ENCODE measurements around the gene FUOM.
"Not testable (repeated sequence)": the region's sequence is repeated elsewhere in the genome, so short reads cannot be mapped to it uniquely, and the experiment has no call there.

The FUOM gene

DNA sequence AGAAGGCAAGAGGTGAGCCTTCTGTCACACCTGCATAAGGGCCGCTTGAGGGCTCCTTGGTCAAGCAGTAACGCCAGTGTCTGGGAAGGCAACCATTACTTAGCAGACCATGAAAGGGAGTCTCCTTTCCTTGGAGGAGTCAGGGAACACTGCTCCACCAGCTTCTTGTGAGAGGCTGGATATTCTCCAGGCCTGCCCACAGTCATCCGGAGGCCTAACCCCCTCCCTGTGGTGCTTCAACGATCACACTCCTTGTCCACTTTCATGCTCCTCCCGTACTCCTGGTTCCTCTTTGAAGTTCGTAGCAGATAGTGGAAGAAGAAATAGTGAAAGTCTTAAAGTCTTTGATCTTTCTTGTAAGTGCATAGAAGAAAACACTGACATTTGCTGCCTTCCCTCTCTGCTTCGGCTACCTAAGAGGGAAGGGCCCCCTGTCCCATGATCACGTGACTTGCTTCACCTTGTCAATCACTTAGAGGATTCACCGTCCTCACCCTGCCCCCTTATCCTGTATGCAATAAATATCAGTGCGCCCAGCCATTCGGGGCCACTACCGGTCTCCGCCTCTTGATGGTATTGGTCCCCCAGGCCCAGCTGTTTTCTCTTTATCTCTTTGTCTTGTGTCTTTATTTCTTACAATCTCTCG, 35.6 kb downstream of the FUOM start:
- H3K36me3 ChIP-seq (ENCODE audit: control insufficient read depth in 2 of 2, insufficient read depth in 2 of 2, low read length in 2 of 2); H3K4me3 ChIP-seq (ENCODE audit: low read length in 2 of 2); H3K27ac ChIP-seq (ENCODE audit: low read depth in 2 of 2, low read length in 2 of 2); H3K9me3 ChIP-seq (ENCODE audit: control insufficient read depth in 2 of 2, low read length in 2 of 2); H3K9ac ChIP-seq (ENCODE audit: low read depth in 1 of 2, low read length in 2 of 2): not testable (repeated sequence)
- H3K27me3 ChIP-seq (ENCODE audit: control insufficient read depth in 2 of 2, insufficient read depth in 2 of 2, low read length in 2 of 2): peaks cover 21 to 25% of the 10 kb centered on the region in 2 donors
- H3K4me1 ChIP-seq (ENCODE audit: control insufficient read depth in 2 of 2, insufficient read depth in 2 of 2, low read length in 2 of 2): peaks cover 4 to 12% of the 10 kb centered on the region in 2 donors

DNA sequence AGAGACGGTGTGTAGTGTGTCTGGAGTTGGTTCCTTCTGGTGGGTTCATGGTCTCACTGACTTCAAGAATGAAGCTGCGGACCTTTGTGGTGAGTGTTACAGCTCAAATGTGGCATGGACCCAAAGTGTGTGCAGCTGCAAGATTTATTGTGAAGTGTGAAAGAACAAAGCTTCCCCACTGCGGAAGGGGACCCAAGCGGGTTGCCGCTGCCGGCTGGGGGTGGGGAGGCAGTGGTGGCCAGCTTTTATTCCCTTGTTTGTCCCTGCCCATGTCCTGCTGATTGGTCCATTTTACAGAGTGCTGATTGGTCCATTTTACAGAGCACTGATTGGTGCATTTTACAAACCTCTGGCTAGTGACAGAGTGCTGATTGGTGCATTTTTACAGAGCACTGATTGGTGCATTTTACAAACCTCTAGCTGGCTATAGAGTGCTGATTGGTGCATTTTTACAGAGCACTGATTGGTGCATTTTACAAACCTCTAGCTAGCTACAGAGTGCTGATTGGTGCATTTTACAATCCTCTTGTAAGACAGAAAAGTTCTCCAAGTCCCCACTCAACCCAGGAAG, 36.9 kb downstream of the FUOM start:
- Histone ChIP-seq H3K27me3 (ENCODE audit: control insufficient read depth in 2 of 2, insufficient read depth in 2 of 2, low read length in 2 of 2) (peaks cover 9 to 12% of the 10 kb centered on the region in 2 donors), H3K4me1 (ENCODE audit: control insufficient read depth in 2 of 2, insufficient read depth in 2 of 2, low read length in 2 of 2) (peaks cover 4 to 12% of the 10 kb centered on the region in 2 donors)
- H3K9me3 ChIP-seq (ENCODE audit: control insufficient read depth in 2 of 2, low read length in 2 of 2); H3K27ac ChIP-seq (ENCODE audit: low read depth in 2 of 2, low read length in 2 of 2); H3K9ac ChIP-seq (ENCODE audit: low read depth in 1 of 2, low read length in 2 of 2); H3K4me3 ChIP-seq (ENCODE audit: low read length in 2 of 2); H3K36me3 ChIP-seq (ENCODE audit: control insufficient read depth in 2 of 2, insufficient read depth in 2 of 2, low read length in 2 of 2): not testable (repeated sequence)

DNA sequence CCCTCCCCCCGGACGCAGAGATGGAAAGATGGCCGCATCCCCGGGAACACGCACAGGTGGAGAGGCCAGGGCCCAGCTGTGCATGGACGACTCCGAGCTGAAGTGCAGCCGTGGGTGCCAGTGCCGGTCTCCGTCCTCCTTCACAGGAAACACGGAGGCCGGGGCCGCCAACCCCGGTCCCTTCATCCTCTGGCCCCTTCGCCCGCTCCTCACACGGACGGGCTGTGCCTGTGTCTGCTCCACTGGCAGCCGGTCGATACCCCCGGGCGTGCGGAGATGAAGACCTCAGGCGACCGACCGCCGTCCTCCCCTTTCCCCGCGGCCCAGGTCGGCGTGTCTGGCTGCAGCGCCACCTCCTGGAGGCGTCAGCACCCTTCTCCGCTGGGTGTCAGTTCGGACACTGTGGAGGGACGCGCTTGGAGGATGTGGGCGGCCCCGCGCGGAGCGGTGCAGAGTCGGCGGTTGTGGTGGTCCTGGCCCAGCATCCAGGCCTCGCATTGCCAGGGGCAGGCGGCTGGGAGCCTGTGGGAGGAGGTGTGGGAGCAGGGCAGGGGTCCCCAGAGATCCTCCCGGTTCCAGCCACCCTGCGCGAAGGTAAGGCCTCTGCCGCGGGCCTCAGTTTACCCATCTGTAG, 39.2 kb downstream of the FUOM start:
- peaks cover 0 to 8% of the 10 kb centered on the region in 2 donors for H3K27me3 ChIP-seq (ENCODE audit: control insufficient read depth in 2 of 2, insufficient read depth in 2 of 2, low read length in 2 of 2)
- H3K4me1 ChIP-seq (ENCODE audit: control insufficient read depth in 2 of 2, insufficient read depth in 2 of 2, low read length in 2 of 2): peaks cover 0 to 5% of the 10 kb centered on the region in 2 donors
- H3K9ac ChIP-seq (ENCODE audit: low read depth in 1 of 2, low read length in 2 of 2): peak overlapping the region; percentile 41 to 60
- H3K4me3 ChIP-seq (ENCODE audit: low read length in 2 of 2): peak overlapping the region; percentile 45 to 56
- no peak overlapping the region for H3K27ac ChIP-seq (ENCODE audit: low read depth in 2 of 2, low read length in 2 of 2)
- no peaks in the 10 kb centered on the region for H3K9me3 ChIP-seq (ENCODE audit: control insufficient read depth in 2 of 2, low read length in 2 of 2)
- H3K36me3 ChIP-seq (ENCODE audit: control insufficient read depth in 2 of 2, insufficient read depth in 2 of 2, low read length in 2 of 2): no peaks in the 10 kb centered on the region

DNA sequence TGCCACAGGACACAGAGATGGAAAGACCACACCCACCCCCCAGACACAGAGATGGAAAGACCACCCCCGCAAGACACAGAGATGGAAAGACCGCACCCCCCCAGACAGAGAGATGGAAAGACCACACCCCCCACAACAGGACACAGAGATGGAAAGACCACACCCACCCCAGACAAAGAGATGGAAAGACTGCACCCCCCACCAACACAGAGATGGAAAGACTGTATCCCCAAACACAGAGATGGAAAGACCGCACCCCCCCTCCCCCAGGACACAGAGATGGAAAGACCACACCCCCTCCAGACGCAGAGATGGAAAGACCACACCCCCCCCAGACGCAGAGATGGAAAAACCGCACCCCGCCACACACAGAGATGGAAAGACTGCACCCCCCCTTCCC, 41.1 kb downstream of the FUOM start:
- peaks cover 4 to 13% of the 10 kb centered on the region in 2 donors for H3K36me3 ChIP-seq (ENCODE audit: control insufficient read depth in 2 of 2, insufficient read depth in 2 of 2, low read length in 2 of 2)
- H3K27me3 ChIP-seq (ENCODE audit: control insufficient read depth in 2 of 2, insufficient read depth in 2 of 2, low read length in 2 of 2): peaks cover 0 to 8% of the 10 kb centered on the region in 2 donors
- H3K4me1 ChIP-seq (ENCODE audit: control insufficient read depth in 2 of 2, insufficient read depth in 2 of 2, low read length in 2 of 2): peaks cover 0 to 5% of the 10 kb centered on the region in 2 donors
- H3K9ac ChIP-seq (ENCODE audit: low read depth in 1 of 2, low read length in 2 of 2): no peak overlapping the region
- no peaks in the 10 kb centered on the region for H3K9me3 ChIP-seq (ENCODE audit: control insufficient read depth in 2 of 2, low read length in 2 of 2)
- H3K4me3 ChIP-seq (ENCODE audit: low read length in 2 of 2): no peak overlapping the region
- no peak overlapping the region for H3K27ac ChIP-seq (ENCODE audit: low read depth in 2 of 2, low read length in 2 of 2)

DNA sequence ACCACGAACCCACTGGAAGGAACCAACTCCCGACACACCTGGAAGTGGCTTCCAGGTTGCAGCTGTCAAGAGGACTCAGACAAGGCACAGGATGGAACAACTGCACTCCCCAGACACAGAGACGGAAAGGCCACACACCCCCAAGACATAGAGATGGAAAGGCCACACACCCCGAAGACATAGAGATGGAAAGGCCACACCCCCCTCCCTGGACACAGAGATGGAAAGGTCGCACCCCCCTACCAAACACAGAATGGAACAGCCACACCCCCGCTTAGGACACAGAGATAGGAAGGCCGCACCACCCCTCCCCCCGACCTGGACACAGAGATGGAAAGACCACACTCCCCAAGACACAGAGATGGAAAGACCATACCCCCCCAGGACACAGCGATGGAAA, 41.6 kb downstream of the FUOM start:
- Histone ChIP-seq H3K27me3 (ENCODE audit: control insufficient read depth in 2 of 2, insufficient read depth in 2 of 2, low read length in 2 of 2) (peaks cover 0 to 8% of the 10 kb centered on the region in 2 donors), H3K4me1 (ENCODE audit: control insufficient read depth in 2 of 2, insufficient read depth in 2 of 2, low read length in 2 of 2) (peaks cover 0 to 5% of the 10 kb centered on the region in 2 donors), H3K9me3 (ENCODE audit: control insufficient read depth in 2 of 2, low read length in 2 of 2) (no peaks in the 10 kb centered on the region), H3K36me3 (ENCODE audit: control insufficient read depth in 2 of 2, insufficient read depth in 2 of 2, low read length in 2 of 2) (peaks cover 8 to 16% of the 10 kb centered on the region in 2 donors), H3K27ac (ENCODE audit: low read depth in 2 of 2, low read length in 2 of 2) (no peak overlapping the region), H3K9ac (ENCODE audit: low read depth in 1 of 2, low read length in 2 of 2) (no peak overlapping the region), H3K4me3 (ENCODE audit: low read length in 2 of 2) (no peak overlapping the region)

DNA sequence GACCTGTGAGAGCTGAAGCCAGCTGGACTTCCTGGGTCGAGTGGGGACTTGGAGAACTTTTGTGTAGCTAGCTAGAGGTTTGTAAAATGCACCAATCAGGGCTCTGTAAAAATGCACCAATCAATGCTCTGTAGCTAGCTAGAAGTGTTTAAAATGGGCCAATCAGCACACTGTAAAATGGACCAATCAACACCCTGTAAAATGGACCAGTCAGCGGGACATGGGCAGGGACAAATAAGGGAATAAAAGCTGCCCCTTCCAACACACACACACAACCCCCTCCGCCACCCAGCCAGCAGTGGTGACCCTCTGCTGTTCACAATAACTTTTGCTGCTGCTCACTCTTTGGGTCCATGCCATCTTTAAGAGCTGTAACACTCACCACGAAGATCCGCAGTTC, 42.0 kb downstream of the FUOM start:
- no peak overlapping the region for H3K4me3 ChIP-seq (ENCODE audit: low read length in 2 of 2)
- no peak overlapping the region for H3K27ac ChIP-seq (ENCODE audit: low read depth in 2 of 2, low read length in 2 of 2)
- peaks cover 8 to 16% of the 10 kb centered on the region in 2 donors for H3K36me3 ChIP-seq (ENCODE audit: control insufficient read depth in 2 of 2, insufficient read depth in 2 of 2, low read length in 2 of 2)
- peaks cover 0 to 8% of the 10 kb centered on the region in 2 donors for H3K27me3 ChIP-seq (ENCODE audit: control insufficient read depth in 2 of 2, insufficient read depth in 2 of 2, low read length in 2 of 2)
- no peak overlapping the region for H3K9ac ChIP-seq (ENCODE audit: low read depth in 1 of 2, low read length in 2 of 2)
- H3K9me3 ChIP-seq (ENCODE audit: control insufficient read depth in 2 of 2, low read length in 2 of 2): no peaks in the 10 kb centered on the region
- H3K4me1 ChIP-seq (ENCODE audit: control insufficient read depth in 2 of 2, insufficient read depth in 2 of 2, low read length in 2 of 2): peaks cover 0 to 5% of the 10 kb centered on the region in 2 donors

DNA sequence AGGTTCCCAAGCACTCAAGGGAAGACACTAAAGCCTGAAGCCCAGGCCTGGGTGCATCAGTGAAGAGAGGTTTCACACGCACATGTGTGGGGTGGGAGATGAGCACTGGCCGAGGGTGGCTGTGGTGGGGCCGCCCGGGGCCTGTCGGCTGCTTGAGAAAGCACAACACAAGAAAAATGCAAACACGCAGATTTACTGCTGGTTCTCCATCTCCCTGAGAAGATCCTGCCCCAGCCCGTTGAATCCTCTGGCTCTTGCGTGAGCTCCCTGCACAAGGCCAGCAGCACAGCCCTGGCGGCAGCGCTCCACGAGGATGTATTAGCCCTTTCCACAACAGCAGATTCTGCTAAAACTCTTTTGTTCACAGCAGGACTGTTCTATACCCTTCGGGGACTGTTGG, 42.9 kb downstream of the FUOM start:
- no peak overlapping the region for H3K9ac ChIP-seq (ENCODE audit: low read depth in 1 of 2, low read length in 2 of 2)
- H3K27me3 ChIP-seq (ENCODE audit: control insufficient read depth in 2 of 2, insufficient read depth in 2 of 2, low read length in 2 of 2): peaks cover 0 to 8% of the 10 kb centered on the region in 2 donors
- no peak overlapping the region for H3K4me3 ChIP-seq (ENCODE audit: low read length in 2 of 2)
- no peak overlapping the region for H3K27ac ChIP-seq (ENCODE audit: low read depth in 2 of 2, low read length in 2 of 2)
- no peaks in the 10 kb centered on the region for H3K9me3 ChIP-seq (ENCODE audit: control insufficient read depth in 2 of 2, low read length in 2 of 2)
- H3K36me3 ChIP-seq (ENCODE audit: control insufficient read depth in 2 of 2, insufficient read depth in 2 of 2, low read length in 2 of 2): peaks cover 12 to 16% of the 10 kb centered on the region in 2 donors
- H3K4me1 ChIP-seq (ENCODE audit: control insufficient read depth in 2 of 2, insufficient read depth in 2 of 2, low read length in 2 of 2): peaks cover 5 to 6% of the 10 kb centered on the region in 2 donors

DNA sequence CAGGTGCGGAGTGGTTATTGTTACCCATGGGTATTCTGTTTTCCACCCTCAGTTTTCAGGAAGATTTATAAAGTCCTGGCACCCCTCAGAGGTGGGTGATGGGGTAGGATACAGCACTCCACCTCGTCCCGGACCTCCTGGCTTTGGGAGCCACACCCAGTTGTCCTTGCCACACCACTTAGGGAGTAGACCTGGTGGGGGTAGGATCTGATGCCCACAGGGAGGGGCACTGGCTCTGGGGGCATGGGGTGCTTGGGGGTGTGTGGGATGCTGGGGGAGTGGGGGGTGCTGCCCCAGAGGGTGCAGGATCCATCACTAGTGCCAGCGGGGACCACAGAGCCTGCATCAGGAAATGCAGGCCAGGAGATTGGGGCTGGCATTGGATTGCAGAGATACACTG, 44.6 kb downstream of the FUOM start:
- Histone ChIP-seq H3K4me3 (ENCODE audit: low read length in 2 of 2) (no peak overlapping the region), H3K36me3 (ENCODE audit: control insufficient read depth in 2 of 2, insufficient read depth in 2 of 2, low read length in 2 of 2) (peaks cover 13 to 16% of the 10 kb centered on the region in 2 donors), H3K9me3 (ENCODE audit: control insufficient read depth in 2 of 2, low read length in 2 of 2) (no peaks in the 10 kb centered on the region), H3K4me1 (ENCODE audit: control insufficient read depth in 2 of 2, insufficient read depth in 2 of 2, low read length in 2 of 2) (peaks cover 8 to 12% of the 10 kb centered on the region in 2 donors), H3K9ac (ENCODE audit: low read depth in 1 of 2, low read length in 2 of 2) (no peak overlapping the region), H3K27ac (ENCODE audit: low read depth in 2 of 2, low read length in 2 of 2) (no peak overlapping the region), H3K27me3 (ENCODE audit: control insufficient read depth in 2 of 2, insufficient read depth in 2 of 2, low read length in 2 of 2) (no peaks in the 10 kb centered on the region)

DNA sequence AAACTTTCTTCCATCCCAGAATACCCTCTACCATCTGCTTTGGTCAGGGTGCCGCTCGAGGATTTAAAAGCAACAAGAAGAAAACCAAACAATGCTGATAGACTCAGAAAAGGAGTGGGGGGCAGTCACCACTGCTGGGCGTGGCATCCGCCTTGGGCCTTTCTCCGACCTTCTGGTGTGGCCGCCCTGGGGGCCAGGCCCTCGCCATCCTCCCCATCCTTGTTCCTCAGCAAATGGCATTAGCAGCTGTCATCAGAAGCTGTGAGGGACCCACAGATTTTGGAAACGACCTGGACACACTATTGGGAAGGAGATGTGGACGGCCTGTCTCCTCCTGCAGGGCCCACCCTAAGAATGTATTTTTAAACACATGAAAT, 45.1 kb downstream of the FUOM start:
- Histone ChIP-seq H3K36me3 (ENCODE audit: control insufficient read depth in 2 of 2, insufficient read depth in 2 of 2, low read length in 2 of 2) (peaks cover 13 to 16% of the 10 kb centered on the region in 2 donors), H3K4me1 (ENCODE audit: control insufficient read depth in 2 of 2, insufficient read depth in 2 of 2, low read length in 2 of 2) (peaks cover 9 to 16% of the 10 kb centered on the region in 2 donors), H3K9me3 (ENCODE audit: control insufficient read depth in 2 of 2, low read length in 2 of 2) (no peaks in the 10 kb centered on the region), H3K27ac (ENCODE audit: low read depth in 2 of 2, low read length in 2 of 2) (no peak overlapping the region), H3K9ac (ENCODE audit: low read depth in 1 of 2, low read length in 2 of 2) (no peak overlapping the region), H3K27me3 (ENCODE audit: control insufficient read depth in 2 of 2, insufficient read depth in 2 of 2, low read length in 2 of 2) (no peaks in the 10 kb centered on the region), H3K4me3 (ENCODE audit: low read length in 2 of 2) (no peak overlapping the region)

DNA sequence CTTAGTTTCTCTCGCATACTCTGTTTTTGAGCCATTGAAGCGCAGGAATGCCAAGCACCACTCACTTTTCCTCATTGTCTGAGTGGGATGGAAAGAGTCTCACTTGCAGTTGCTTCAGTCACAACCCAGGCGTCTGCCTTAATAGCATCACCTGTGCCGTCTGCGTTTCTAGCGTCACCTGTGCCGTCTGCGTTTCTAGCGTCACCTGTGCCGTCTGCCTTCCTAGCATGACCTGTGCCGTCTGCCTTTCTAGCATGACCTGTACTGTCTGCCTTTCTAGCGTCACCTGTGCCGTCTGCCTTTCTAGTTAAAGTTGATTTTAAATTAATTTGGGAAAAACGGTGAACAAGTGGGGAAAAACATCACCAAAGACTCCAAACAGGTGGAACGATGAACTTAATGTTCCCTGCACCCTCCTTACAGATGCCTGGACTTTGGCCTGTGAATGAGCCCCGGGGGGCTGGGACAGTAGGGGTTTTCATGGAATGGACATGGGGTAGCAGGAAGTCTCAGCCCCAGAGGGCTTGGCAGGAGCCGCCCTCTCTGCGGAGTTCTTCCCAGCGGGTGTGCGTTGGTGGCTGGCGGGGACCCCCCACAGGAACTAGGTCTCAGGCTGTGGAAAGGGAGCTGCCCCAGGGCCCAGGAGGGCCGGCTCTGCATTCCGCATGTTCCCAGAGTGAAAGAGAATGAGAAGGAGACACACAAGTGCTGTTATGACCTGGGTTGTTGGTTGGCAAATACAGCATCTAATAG, 45.6 kb downstream of the FUOM start:
- Histone ChIP-seq H3K36me3 (ENCODE audit: control insufficient read depth in 2 of 2, insufficient read depth in 2 of 2, low read length in 2 of 2) (peaks cover 13 to 16% of the 10 kb centered on the region in 2 donors), H3K4me3 (ENCODE audit: low read length in 2 of 2) (no peak overlapping the region), H3K27me3 (ENCODE audit: control insufficient read depth in 2 of 2, insufficient read depth in 2 of 2, low read length in 2 of 2) (no peaks in the 10 kb centered on the region), H3K27ac (ENCODE audit: low read depth in 2 of 2, low read length in 2 of 2) (no peak overlapping the region), H3K9ac (ENCODE audit: low read depth in 1 of 2, low read length in 2 of 2) (no peak overlapping the region), H3K9me3 (ENCODE audit: control insufficient read depth in 2 of 2, low read length in 2 of 2) (no peaks in the 10 kb centered on the region), H3K4me1 (ENCODE audit: control insufficient read depth in 2 of 2, insufficient read depth in 2 of 2, low read length in 2 of 2) (peaks cover 14 to 21% of the 10 kb centered on the region in 2 donors)

Data from mucosa of rectum (tissue), 2 donors.